ENCODE results near the gene ZBTB48.

ZBTB48 gene

GRCh38 chr1:6577831-6578525 lies 1.8 kb upstream of the ZBTB48 start:
- Histone ChIP-seq H3K9me3 (ENCODE audit: low read length) (no peaks in the 10 kb centered on the region), H3K4me3 (ENCODE audit: low read depth in 1 of 2, low read length in 2 of 2) (no peak overlapping the region), H3K4me1 (ENCODE audit: insufficient read depth, low read length) (peaks cover 29% of the 10 kb centered on the region), H3K27ac (ENCODE audit: low read depth, low read length) (no peak overlapping the region), H3K9ac (ENCODE audit: low read length) (no peak overlapping the region), H3K27me3 (ENCODE audit: control insufficient read depth in 1 of 2, insufficient read depth in 2 of 2, low read length in 2 of 2) (no peaks in the 10 kb centered on the region), H3K36me3 (ENCODE audit: insufficient read depth, low read length) (peaks cover 5% of the 10 kb centered on the region)

DNA sequence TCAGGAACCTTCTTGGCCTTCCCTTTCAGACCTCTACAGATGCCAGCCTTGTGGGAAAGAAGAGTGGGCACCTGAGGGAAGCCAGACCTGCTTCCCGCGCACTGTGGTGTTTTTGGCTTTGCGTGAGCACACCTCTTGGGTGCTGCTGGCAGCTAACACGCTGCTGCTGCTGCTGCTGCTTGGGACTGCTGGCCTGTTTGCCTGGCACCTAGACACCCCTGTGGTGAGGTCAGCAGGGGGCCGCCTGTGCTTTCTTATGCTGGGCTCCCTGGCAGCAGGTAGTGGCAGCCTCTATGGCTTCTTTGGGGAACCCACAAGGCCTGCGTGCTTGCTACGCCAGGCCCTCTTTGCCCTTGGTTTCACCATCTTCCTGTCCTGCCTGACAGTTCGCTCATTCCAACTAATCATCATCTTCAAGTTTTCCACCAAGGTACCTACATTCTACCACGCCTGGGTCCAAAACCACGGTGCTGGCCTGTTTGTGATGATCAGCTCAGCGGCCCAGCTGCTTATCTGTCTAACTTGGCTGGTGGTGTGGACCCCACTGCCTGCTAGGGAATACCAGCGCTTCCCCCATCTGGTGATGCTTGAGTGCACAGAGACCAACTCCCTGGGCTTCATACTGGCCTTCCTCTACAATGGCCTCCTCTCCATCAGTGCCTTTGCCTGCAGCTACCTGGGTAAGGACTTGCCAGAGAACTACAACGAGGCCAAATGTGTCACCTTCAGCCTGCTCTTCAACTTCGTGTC lies 995 bp upstream of the ZBTB48 start:
- Histone ChIP-seq H3K27ac (ENCODE audit: low read depth, low read length) (peak overlapping the region; percentile 70), H3K27me3 (ENCODE audit: control insufficient read depth in 1 of 2, insufficient read depth in 2 of 2, low read length in 2 of 2) (no peaks in the 10 kb centered on the region), H3K9ac (ENCODE audit: low read length) (peak overlapping the region; percentile 63), H3K9me3 (ENCODE audit: low read length) (no peaks in the 10 kb centered on the region), H3K36me3 (ENCODE audit: insufficient read depth, low read length) (peaks cover 5% of the 10 kb centered on the region), H3K4me1 (ENCODE audit: insufficient read depth, low read length) (peaks cover 29% of the 10 kb centered on the region), H3K4me3 (ENCODE audit: low read depth in 1 of 2, low read length in 2 of 2) (peak overlapping the region in 1 of 2 donors; percentile 80)

DNA sequence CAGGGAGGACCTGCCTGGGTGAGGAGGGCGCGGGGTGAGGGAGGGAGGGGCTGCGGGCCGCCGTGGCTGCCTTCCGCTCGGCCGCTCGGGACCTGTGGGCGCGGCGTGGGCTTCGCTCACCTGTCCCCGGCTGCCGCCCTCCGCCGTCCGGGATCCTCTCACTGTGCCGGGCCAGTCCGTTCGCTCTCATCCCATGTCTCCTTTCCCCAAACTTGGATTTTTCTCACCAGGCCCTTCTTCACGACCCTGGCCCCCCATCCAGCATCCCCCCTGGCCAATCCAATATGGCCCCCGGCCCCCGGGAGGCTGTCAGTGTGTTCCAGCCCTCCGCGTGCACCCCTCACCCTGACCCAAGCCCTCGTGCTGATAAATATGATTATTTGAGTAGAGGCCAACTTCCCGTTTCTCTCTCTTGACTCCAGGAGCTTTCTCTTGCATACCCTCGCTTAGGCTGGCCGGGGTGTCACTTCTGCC lies 362 bp downstream of the ZBTB48 start:
- Histone ChIP-seq H3K9me3 (ENCODE audit: low read length) (no peaks in the 10 kb centered on the region), H3K4me1 (ENCODE audit: insufficient read depth, low read length) (peaks cover 29% of the 10 kb centered on the region), H3K36me3 (ENCODE audit: insufficient read depth, low read length) (peaks cover 5% of the 10 kb centered on the region), H3K27ac (ENCODE audit: low read depth, low read length) (peak overlapping the region; percentile 77), H3K9ac (ENCODE audit: low read length) (peak overlapping the region; percentile 70), H3K27me3 (ENCODE audit: control insufficient read depth in 1 of 2, insufficient read depth in 2 of 2, low read length in 2 of 2) (no peaks in the 10 kb centered on the region), H3K4me3 (ENCODE audit: low read depth in 1 of 2, low read length in 2 of 2) (peak overlapping the region; percentile 78 to 80)

DNA sequence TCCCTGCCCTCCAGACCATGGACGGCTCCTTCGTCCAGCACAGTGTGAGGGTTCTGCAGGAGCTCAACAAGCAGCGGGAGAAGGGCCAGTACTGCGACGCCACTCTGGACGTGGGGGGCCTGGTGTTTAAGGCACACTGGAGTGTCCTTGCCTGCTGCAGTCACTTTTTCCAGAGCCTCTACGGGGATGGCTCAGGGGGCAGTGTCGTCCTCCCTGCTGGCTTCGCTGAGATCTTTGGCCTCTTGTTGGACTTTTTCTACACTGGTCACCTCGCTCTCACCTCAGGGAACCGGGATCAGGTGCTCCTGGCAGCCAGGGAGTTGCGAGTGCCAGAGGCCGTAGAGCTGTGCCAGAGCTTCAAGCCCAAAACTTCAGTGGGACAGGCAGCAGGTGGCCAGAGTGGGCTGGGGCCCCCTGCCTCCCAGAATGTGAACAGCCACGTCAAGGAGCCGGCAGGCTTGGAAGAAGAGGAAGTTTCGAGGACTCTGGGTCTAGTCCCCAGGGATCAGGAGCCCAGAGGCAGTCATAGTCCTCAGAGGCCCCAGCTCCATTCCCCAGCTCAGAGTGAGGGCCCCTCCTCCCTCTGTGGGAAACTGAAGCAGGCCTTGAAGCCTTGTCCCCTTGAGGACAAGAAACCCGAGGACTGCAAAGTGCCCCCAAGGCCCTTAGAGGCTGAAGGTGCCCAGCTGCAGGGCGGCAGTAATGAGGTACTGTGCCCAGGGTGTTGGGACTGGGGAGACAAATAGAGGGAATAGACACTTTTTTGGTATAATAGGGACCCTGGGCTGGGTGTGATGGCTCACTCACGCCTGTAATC lies 1.0 kb downstream of the ZBTB48 start:
- Histone ChIP-seq H3K9me3 (ENCODE audit: low read length) (no peaks in the 10 kb centered on the region), H3K36me3 (ENCODE audit: insufficient read depth, low read length) (peaks cover 5% of the 10 kb centered on the region), H3K4me1 (ENCODE audit: insufficient read depth, low read length) (peaks cover 29% of the 10 kb centered on the region), H3K27ac (ENCODE audit: low read depth, low read length) (peak overlapping the region; percentile 77), H3K4me3 (ENCODE audit: low read depth in 1 of 2, low read length in 2 of 2) (peak overlapping the region; percentile 78 to 80), H3K27me3 (ENCODE audit: control insufficient read depth in 1 of 2, insufficient read depth in 2 of 2, low read length in 2 of 2) (no peaks in the 10 kb centered on the region), H3K9ac (ENCODE audit: low read length) (peak overlapping the region; percentile 70)

DNA sequence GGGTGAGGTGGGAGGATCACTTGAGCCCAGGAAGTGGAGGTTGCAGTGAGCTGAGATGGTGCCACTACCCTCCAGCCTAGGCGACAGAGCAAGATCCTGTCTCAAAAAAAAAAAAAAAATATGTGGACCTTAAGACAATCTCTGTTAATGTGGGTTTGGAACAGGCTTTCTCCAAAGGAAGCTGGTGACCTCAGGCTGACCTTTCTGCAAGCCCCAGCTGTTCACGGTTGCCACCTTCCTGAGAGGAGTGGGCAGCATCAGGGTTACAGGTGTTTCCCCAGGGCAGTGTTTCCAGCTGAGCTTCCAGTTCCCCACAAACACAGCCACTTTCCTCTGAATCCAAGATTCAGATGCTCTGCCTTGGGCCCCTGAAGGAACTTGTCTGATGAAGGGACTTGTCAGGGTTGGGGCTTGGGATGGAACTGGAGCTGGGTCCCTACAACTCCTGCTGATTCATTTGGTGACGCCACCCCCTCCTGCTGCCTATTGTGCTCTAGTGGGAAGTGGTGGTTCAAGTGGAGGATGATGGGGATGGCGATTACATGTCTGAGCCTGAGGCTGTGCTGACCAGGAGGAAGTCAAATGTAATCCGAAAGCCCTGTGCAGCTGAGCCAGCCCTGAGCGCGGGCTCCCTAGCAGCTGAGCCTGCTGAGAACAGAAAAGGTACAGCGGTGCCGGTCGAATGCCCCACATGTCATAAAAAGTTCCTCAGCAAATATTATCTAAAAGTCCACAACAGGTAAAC lies 1.9 kb downstream of the ZBTB48 start:
- no peak overlapping the region for H3K27ac ChIP-seq (ENCODE audit: low read depth, low read length)
- no peaks in the 10 kb centered on the region for H3K27me3 ChIP-seq (ENCODE audit: control insufficient read depth in 1 of 2, insufficient read depth in 2 of 2, low read length in 2 of 2)
- no peaks in the 10 kb centered on the region for H3K9me3 ChIP-seq (ENCODE audit: low read length)
- peaks cover 31% of the 10 kb centered on the region for H3K4me1 ChIP-seq (ENCODE audit: insufficient read depth, low read length)
- no peak overlapping the region for H3K4me3 ChIP-seq (ENCODE audit: low read depth in 1 of 2, low read length in 2 of 2)
- peaks cover 5% of the 10 kb centered on the region for H3K36me3 ChIP-seq (ENCODE audit: insufficient read depth, low read length)
- no peak overlapping the region for H3K9ac ChIP-seq (ENCODE audit: low read length)

GRCh38 chr1:6582370-6582769 lies 2.6 kb downstream of the ZBTB48 start:
- Histone ChIP-seq H3K9ac (ENCODE audit: low read length) (no peak overlapping the region), H3K27ac (ENCODE audit: low read depth, low read length) (no peak overlapping the region), H3K4me3 (ENCODE audit: low read depth in 1 of 2, low read length in 2 of 2) (no peak overlapping the region), H3K9me3 (ENCODE audit: low read length) (no peaks in the 10 kb centered on the region), H3K27me3 (ENCODE audit: control insufficient read depth in 1 of 2, insufficient read depth in 2 of 2, low read length in 2 of 2) (no peaks in the 10 kb centered on the region), H3K4me1 (ENCODE audit: insufficient read depth, low read length) (peaks cover 38% of the 10 kb centered on the region), H3K36me3 (ENCODE audit: insufficient read depth, low read length) (peaks cover 8% of the 10 kb centered on the region)

GRCh38 chr1:6584126-6585080 lies 4.6 kb downstream of the ZBTB48 start:
- no peak overlapping the region for H3K27ac ChIP-seq (ENCODE audit: low read depth, low read length)
- no peak overlapping the region for H3K4me3 ChIP-seq (ENCODE audit: low read depth in 1 of 2, low read length in 2 of 2)
- no peak overlapping the region for H3K9ac ChIP-seq (ENCODE audit: low read length)
- no peaks in the 10 kb centered on the region for H3K9me3 ChIP-seq (ENCODE audit: low read length)
- peaks cover 28% of the 10 kb centered on the region for H3K36me3 ChIP-seq (ENCODE audit: insufficient read depth, low read length)
- peaks cover 39% of the 10 kb centered on the region for H3K4me1 ChIP-seq (ENCODE audit: insufficient read depth, low read length)
- no peaks in the 10 kb centered on the region for H3K27me3 ChIP-seq (ENCODE audit: control insufficient read depth in 1 of 2, insufficient read depth in 2 of 2, low read length in 2 of 2)

DNA sequence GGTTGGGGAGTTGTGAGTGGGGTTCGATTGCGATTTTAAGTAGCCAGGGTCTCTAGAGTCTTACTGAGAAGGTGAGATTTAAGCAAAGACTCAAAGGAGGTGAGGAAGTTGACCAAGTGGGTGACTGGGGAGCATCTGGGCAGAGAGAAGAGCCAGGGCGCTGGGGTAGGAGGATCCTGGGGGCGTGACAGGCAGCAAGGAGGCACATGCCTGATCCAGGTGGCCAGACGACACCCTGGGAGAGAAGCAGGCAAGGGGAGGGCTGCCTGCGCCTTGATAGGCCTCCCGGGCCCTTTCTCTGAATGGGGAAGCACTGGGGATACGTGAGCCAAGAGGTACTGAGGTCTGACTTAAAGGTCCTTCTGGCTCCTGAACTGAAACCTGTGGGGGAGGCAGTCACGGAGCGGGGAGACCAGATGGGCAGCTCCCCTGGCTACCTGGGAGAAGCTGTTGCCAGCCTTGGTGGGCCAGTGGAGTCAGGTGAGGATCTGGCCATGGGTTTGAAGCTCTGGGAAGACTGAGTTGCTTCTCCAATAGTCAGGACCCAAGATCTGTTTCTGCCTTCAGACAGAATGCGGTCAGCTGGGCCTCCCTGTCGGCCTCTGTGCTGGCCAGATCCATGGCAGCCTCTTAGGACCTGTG lies 5.4 kb downstream of the ZBTB48 start:
- Histone ChIP-seq H3K36me3 (ENCODE audit: insufficient read depth, low read length) (peaks cover 36% of the 10 kb centered on the region), H3K27ac (ENCODE audit: low read depth, low read length) (no peak overlapping the region)

DNA sequence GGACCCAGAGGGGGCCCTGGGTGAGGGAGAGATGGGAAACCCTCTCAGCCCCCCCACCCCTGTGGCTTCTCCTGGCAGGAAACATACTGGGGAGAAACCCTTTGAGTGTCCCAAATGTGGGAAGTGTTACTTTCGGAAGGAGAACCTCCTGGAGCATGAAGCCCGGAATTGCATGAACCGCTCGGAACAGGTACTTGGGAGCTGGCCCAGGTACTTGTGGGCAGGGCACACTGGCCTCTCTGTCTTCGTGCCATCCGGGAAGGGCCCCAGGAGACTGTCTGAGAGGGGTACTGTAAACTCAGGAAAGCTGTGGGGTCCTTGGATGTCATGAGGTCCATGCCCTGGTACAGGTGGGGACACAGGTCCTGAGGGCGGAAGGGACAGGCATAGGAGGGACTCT lies 6.0 kb downstream of the ZBTB48 start:
- Histone ChIP-seq H3K4me1 (ENCODE audit: insufficient read depth, low read length) (peaks cover 32% of the 10 kb centered on the region), H3K27me3 (ENCODE audit: control insufficient read depth in 1 of 2, insufficient read depth in 2 of 2, low read length in 2 of 2) (no peaks in the 10 kb centered on the region), H3K9me3 (ENCODE audit: low read length) (no peaks in the 10 kb centered on the region), H3K36me3 (ENCODE audit: insufficient read depth, low read length) (peaks cover 39% of the 10 kb centered on the region), H3K9ac (ENCODE audit: low read length) (no peak overlapping the region), H3K27ac (ENCODE audit: low read depth, low read length) (no peak overlapping the region), H3K4me3 (ENCODE audit: low read depth in 1 of 2, low read length in 2 of 2) (no peak overlapping the region)

More for the DNA sequence above, 5.4 kb downstream of the ZBTB48 start:
- Histone ChIP-seq H3K9ac (ENCODE audit: low read length) (no peak overlapping the region), H3K9me3 (ENCODE audit: low read length) (no peaks in the 10 kb centered on the region), H3K4me1 (ENCODE audit: insufficient read depth, low read length) (peaks cover 38% of the 10 kb centered on the region), H3K4me3 (ENCODE audit: low read depth in 1 of 2, low read length in 2 of 2) (no peak overlapping the region), H3K27me3 (ENCODE audit: control insufficient read depth in 1 of 2, insufficient read depth in 2 of 2, low read length in 2 of 2) (no peaks in the 10 kb centered on the region)

GRCh38 chr1:6586404-6586816 lies 6.6 kb downstream of the ZBTB48 start:
- Histone ChIP-seq H3K9me3 (ENCODE audit: low read length) (no peaks in the 10 kb centered on the region), H3K36me3 (ENCODE audit: insufficient read depth, low read length) (peaks cover 44% of the 10 kb centered on the region), H3K9ac (ENCODE audit: low read length) (no peak overlapping the region), H3K27ac (ENCODE audit: low read depth, low read length) (peak overlapping the region; percentile 48), H3K4me3 (ENCODE audit: low read depth in 1 of 2, low read length in 2 of 2) (no peak overlapping the region), H3K27me3 (ENCODE audit: control insufficient read depth in 1 of 2, insufficient read depth in 2 of 2, low read length in 2 of 2) (no peaks in the 10 kb centered on the region), H3K4me1 (ENCODE audit: insufficient read depth, low read length) (peaks cover 27% of the 10 kb centered on the region)

Data from muscle layer of colon (tissue), 2 donors.